ENCODE measurements around the gene MCM7.

- TF ChIP-seq CTCF (conservative IDR thresholded peaks at IDR 0.05): no peak
- no peak for TF ChIP-seq ZFX (IDR thresholded peaks at IDR 0.05)
Observed at GRCh38 chr7:100119072-100119969, 18.1 kb upstream of the MCM7 start, which contains the start of the genes CNPY4 and TAF6.

All from C4-2B (cell line).